ENCODE measurements around the gene C1RL.
"Not testable (repeated sequence)": the region's sequence is repeated elsewhere in the genome, so short reads cannot be mapped to it uniquely, and the experiment has no call there.

Gene C1RL

DNA sequence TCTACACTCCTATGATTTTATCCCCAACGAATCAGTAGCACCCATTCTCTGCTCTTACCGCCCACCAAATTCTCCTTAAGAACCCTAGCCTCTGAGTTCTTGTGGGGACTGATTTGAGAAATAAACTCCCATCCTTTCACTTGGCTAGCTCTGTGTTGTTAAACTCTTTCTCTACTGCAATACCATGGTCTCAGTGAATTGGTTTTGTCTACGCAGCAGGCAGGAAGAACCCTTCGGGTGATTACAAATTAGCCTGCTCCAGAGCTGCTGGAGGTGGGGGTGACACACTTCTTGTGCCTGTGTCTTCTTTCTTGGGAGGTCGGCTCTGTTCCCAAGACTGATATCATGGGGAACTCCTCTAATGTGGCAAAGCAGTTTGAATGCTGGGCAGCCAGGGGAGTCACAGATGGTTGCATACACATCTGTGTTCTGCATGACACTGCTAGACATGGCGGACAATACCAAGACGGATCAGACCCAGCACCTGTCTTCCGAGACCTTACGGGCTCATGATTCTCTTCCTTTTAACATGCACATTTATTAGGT is 50.1 kb downstream of the C1RL start:
- DNase-seq, result no peak

DNA sequence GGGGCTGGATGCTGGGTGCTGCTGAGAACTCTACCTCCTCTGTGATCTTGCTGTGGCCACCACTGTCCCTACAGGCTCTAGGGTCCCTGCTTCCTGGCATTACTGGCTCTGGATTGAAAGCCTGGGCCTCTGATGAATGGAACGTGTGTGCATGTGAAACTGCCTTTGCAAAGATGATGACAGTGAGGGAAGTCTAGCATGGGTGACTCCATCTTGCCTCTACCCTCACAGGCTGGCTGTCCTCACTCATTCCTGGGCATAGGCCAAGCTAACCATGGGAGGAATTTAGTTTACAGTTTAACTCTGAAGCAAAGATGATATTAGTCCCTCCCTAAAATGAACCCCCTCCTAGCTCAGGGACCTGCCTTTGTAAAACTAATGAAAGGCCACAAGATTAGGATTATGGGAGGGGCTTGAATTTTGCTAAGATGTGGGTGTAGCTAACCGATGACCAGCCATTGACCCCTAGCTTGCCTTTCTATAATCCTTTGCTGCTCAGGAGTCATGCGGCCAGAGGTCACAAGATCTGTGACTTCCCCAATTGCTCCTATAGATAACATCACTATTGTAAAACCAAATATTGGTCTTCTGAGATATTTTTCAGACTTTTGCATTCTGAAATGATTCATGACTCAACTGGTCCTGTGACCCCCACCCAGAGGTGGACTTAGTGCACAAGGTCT is 50.7 kb downstream of the C1RL start:
- no peak for DNase-seq

- DNase-seq, result not testable (repeated sequence)
These were observed 53.3 kb downstream of the C1RL start for GRCh38 chr12:7055736-7056135.

DNA sequence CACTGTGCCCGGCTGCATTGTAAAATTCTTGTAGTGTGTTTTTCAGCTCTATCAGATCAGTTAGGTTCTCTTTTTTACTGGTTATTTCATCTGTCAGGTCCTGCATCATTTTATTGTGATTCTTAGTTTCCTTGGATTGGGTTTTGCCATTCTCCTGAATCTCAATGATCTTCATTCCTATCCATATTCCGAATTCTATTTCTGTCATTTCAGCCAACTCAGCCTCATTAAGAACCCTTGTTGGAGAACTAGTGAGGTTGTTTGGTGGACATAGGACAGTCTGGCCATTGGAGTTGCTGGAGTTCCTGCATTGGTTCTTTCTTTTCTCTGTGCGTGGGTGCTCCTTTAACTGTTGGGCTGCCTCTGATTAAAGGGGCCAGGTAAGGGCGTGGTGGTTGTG is 54.1 kb downstream of the C1RL start:
- DNase-seq, result no peak

DNA sequence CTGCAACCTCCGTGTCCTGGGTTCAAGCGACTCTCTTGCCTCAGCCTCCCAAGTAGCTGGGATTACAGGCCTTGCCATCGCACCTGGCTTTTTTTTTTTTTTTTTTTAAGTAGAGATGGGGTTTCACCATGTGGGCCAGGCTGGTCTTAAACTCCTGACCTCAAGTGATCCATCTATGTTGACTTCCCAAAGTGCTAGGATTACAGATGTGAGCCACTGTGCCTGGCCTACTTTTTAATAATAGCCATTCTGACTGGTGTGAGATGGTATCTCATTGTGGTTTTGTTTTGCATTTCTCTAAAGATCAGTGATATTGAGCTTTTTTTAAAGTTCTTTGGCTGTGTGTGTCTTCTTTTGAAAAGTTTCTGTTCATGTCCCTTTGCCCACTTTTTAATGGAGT is 59.0 kb downstream of the C1RL start:
- not testable (repeated sequence) for DNase-seq

DNA sequence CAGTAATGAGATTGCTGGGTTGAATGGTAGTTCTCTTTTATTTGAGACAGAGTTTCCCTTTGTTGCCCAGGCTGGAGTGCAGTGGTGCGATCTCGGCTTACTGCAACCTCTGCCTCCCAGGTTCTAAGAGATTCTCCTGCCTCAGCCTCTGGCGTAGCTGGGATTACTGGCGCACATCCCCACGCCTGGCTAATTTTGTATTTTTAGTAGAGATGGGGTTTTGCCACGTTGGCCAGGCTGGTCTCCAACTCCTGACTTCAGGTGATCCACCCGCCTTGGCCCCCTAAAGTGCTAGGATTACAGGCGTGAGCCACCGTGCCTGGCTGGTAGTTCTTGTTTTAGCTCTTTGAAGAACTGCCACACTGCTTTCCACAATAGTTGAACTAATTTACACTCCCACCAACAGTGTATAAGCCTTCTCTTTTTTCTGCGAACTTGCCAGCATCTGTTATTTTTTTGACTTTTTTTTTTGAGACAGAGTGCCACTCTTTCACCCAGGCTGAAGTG is 59.5 kb downstream of the C1RL start:
- DNase-seq, result not testable (repeated sequence)

GRCh38 chr12:7047306-7047705 is 61.7 kb downstream of the C1RL start:
- DNase-seq, result no peak

GRCh38 chr12:7046383-7047105 is 62.5 kb downstream of the C1RL start:
- DNase-seq, result no peak

- DNase-seq, result no peak
These were observed 63.1 kb downstream of the C1RL start for GRCh38 chr12:7045913-7046312.
